ENCODE measurements around the gene VTA1.
"Not testable (repeated sequence)": the region's sequence is repeated elsewhere in the genome, so short reads cannot be mapped to it uniquely, and the experiment has no call there.

VTA1 gene

GRCh38 chr6:142229518-142230270 is 82.6 kb downstream of the VTA1 start:
- DNase-seq = not testable (repeated sequence)

- not testable (repeated sequence) for DNase-seq
These were observed 85.4 kb downstream of the VTA1 start for GRCh38 chr6:142232206-142233044.

GRCh38 chr6:142233945-142234682 is 87.1 kb downstream of the VTA1 start:
- DNase-seq = no peak

GRCh38 chr6:142235272-142235671 is 88.2 kb downstream of the VTA1 start:
- DNase-seq = no peak

GRCh38 chr6:142235791-142236190 is 88.7 kb downstream of the VTA1 start:
- no peak for DNase-seq

GRCh38 chr6:142236691-142237090 is 89.6 kb downstream of the VTA1 start:
- DNase-seq = no peak

- no peak for DNase-seq
These were observed 91.8 kb downstream of the VTA1 start for GRCh38 chr6:142238881-142239280.

GRCh38 chr6:142240179-142240578 is 93.1 kb downstream of the VTA1 start:
- no peak for DNase-seq

- no peak for DNase-seq
These were observed 94.0 kb downstream of the VTA1 start for GRCh38 chr6:142241061-142241460.

- no peak for DNase-seq
These were observed 95.2 kb downstream of the VTA1 start for GRCh38 chr6:142242269-142242668.

GRCh38 chr6:142246960-142247359 is 99.9 kb downstream of the VTA1 start:
- no peak for DNase-seq

GRCh38 chr6:142249266-142249665 is 102.2 kb downstream of the VTA1 start:
- no peak for DNase-seq

- no peak for DNase-seq
These were observed 104.9 kb downstream of the VTA1 start for GRCh38 chr6:142251930-142252445.

- no peak for DNase-seq
These were observed 107.5 kb downstream of the VTA1 start for GRCh38 chr6:142254513-142254912.

GRCh38 chr6:142255785-142256184 is 108.7 kb downstream of the VTA1 start:
- DNase-seq = no peak

GRCh38 chr6:142258305-142258704 is 111.2 kb downstream of the VTA1 start:
- no peak for DNase-seq

- DNase-seq = no peak
These were observed 111.7 kb downstream of the VTA1 start for GRCh38 chr6:142258757-142259156.

- no peak for DNase-seq
These were observed 113.7 kb downstream of the VTA1 start for GRCh38 chr6:142260748-142261147.

- no peak for DNase-seq
These were observed 115.2 kb downstream of the VTA1 start for GRCh38 chr6:142262231-142262630.

GRCh38 chr6:142265476-142265875 is 118.4 kb downstream of the VTA1 start:
- DNase-seq = no peak

GRCh38 chr6:142266060-142266459 is 119.0 kb downstream of the VTA1 start:
- no peak for DNase-seq

GRCh38 chr6:142271476-142271875 is 124.4 kb downstream of the VTA1 start:
- DNase-seq = no peak
